C1 segment of cervical spinal cord (tissue), 14 donors: ENCODE measurements around the gene METRNL.
A peak's percentile ranks its signal among the peaks of the same experiment; 100 is the strongest.
"Not testable (repeated sequence)": the region's sequence is repeated elsewhere in the genome, so short reads cannot be mapped to it uniquely, and the experiment has no call there.

Experiments
- DNase-seq, 14 donors: peaks; one replicate each; lab custom pipeline; 2025; lab: John Stamatoyannopoulos, UW

METRNL gene

DNA sequence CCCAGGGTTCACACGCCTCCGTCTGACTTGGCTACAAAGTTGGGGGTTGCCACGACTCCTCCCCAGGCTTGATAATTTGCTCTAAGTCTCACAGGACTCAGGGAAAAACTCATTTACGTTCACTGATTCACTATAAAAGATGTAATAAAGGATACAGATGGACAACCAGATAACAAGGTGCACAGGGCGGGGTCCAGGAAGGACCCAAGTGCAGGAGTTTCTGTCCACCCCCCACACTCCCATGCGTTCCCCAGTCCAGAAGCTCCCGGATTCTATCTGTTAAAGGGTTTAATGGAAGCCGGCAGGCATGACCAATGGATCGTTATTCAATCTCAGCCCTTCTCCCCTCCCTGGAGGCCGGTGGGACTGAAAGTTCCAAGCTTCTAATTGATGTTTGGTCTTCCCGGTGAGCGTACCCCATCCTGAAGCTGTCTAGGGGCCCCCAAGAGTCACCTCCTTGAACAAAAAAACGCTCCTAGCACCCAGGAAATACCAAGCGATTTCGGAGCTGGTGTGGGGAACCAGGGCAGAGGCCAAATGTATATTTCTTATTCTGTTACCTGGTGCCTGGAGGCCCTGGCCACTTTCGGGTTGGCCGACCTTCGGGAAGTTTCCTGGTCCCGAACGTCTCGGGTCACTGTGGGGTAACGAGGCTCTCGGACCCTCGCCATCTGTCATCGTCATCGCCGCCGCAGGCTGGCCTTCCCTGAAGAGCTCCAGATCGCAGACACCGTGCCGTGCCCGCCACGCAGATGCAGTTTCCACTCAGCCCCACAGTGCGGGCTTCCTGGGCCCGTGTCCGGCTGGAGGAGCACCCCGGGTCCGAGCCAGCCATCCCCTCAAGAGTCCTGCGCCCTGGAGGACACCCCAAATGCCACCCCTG is 13.5 kb upstream of the METRNL start:
- no peak for DNase-seq

DNA sequence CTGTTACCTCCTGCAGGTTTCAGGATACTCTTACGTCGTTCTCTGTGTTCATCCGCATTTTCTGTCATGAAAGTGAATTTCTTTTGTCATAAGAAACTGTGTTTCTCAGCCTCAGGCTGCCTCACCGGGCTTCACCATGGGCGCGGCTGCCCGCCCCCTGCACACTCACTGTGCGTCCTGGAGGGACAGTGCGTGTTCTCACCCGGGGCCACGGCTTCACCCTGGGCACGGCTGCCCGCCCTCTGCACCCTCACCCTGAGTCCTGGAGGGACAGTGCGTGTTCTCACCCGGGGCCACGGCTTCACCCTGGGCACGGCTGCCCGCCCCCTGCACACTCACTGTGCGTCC is 12.9 kb upstream of the METRNL start:
- not testable (repeated sequence) for DNase-seq

DNA sequence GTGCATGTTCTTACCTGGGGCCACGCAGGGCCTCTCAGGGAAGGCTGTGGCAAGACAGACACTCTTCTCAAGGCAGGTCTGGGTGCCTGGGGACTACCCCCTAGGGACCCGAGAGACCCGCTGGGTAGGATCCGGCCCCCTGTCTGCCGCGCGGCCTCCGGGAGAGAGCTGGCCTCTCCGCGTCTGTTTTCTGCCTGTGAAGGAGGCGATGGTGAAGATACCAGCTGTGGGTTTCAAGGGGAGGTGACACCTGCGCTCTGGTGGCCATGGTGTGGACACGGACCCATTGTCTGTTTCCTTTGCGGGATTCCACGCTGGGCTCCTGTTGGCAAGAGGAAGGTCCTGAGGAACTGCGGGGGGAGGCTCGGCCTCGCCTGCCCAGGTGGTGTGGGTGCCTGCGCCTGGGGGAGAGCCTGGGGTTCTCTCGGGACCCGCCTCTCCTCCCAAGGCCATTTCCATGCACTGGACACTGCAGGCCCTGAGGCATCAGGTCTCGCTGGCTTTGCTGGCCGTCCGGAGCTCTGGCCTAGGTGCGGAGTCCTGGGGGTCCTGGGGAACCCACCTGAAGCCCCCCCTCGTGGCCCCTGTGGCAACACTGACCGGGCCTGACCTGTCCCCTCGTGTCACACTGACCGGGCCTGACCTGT is 12.2 kb upstream of the METRNL start:
- no peak for DNase-seq

DNA sequence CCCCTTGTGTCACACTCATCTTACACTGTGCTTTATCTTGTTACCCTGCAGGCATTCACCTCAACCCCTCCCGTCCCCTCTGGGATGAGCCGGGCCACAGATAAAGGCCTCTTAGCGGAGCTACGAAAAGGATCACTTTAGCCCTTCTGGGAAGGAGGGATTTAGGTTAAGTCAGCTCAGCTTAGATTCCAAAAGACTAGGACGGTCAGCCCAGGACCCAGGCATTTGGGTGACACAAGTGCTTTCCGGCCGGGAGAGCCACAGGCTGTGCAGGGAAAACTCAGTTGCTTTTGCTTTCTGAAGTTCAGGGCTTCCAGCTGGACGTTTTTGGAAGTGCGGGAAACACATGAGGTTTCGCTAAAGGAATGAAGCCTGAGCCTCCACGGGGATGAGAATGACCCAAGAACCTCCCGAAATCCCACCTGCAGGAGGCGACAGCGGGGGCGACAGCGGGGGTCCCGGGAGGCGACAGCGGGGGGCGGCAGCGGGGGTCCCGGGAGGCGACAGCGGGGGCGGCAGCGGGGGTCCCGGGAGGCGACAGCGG is 11.6 kb upstream of the METRNL start:
- DNase-seq: no peak

DNA sequence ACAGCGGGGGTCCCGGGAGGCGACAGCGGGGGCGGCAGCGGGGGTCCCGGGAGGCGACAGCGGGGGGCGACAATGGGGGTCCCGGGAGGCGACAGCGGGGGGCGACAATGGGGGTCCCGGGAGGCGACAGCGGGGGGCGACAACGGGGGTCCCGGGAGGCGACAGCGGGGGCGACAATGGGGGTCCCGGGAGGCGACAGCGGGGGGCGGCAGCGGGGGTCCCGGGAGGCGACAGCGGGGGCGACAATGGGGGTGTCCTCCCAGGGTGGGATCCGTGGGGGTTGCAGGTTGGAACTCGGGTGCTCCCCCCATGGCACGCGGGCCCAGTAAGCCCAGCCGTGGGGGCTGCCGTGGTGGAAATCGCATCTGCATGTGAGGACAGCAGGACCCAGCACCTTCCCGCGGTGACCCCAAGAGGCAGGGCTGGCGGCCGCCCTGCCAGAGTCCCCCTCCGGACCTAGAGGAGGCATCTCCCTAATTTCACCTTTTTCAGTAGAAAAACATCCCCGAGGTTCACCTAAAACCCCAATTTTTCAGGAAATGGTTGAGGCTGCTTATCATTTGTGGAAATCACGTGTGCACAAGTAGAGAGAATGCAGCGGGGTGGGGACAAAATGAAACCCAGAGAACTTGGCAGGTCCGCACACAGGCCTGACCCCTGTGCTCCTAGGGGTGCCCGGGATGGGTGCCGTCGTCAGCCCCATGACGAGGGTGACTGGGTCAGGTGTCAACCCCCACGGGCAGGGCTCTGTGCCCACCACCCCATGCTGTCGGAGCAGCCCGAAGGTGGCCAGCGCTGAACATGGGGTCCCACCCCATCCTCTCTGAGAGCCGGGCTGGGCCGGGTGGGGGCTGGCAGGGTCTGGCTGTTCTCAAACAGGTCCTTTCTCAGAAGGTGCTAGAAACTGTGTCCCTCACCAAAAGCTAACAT is 10.5 kb upstream of the METRNL start:
- no peak for DNase-seq

DNA sequence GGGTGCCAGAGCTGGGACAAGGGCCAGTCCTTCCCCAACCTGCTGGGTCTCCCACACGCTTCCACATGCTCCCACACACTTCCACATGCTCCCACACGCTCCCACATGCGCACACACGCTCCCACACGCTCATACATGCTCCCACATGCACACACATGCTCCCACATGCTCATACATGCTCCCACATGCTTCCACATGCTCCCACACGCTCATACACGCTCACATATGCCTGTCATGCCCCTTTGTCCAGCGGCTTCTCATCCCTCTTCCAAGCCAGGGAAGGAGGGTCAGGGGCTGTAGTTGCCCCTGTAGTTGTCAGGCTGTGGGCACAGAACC is 9.9 kb upstream of the METRNL start:
- DNase-seq: no peak

DNA sequence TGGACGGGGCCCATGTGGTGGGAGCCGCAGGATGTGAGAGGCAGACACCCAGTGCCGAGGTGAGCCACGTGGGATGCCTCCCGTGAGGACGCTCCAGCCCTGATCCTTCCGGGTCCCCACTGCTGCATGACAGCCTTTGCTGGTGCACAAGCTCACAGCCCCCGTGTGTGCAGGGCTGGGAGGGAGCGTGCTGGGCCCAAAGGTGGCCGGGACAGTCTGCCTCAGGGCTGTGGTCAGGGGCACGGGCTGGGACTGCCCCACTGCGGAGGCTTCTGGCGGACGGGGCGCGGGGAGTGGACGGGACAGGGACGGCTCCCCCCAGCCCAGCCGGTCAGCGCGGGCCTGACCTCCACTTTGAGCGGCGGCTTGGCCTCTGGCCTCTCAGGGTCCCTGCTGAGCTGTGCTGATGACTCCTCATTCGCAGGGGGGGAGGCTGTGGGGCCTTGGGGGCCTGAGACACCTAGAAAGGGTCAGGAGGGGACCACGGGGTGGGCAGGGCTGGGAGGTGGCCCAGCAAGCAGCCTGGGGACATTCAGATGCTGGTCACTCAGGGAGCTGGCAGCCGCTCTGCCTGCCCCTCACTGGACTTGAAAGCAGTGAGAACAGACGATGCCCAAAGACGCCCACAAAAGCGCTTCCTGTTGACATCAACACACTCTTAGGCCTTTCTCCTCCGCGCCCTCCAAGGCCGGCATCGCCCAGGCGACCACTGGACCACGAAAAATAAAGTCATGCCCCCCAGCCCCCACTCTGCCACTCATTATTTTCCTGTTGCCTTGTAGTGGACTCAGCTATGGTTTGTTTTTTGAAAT is 9.3 kb upstream of the METRNL start:
- DNase-seq: peak in 2 of 14 donors; percentile 11 to 12

DNA sequence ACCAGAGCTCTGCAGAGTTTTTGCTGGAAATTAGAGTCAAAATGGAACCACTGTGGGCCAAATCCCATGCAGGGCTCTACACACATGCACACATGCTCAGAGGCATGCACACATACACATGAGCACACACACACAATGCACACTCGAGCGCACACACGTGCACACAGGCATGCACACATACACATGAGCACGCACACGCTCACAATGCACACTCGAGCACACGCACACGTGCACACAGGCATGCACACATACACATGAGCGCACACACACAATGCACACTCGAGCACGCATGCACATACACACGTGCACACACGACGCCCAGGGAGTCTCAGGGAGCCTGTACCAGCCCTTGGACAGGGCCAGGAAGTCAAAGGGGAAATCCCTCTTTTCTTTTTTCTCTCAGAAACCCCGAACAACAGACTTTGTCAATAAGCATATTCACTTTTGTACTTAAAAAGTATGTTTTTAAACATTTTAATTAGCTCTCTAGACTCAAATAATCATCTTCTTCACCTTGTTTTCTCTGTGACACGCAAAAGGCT is 8.5 kb upstream of the METRNL start:
- DNase-seq: no peak

DNA sequence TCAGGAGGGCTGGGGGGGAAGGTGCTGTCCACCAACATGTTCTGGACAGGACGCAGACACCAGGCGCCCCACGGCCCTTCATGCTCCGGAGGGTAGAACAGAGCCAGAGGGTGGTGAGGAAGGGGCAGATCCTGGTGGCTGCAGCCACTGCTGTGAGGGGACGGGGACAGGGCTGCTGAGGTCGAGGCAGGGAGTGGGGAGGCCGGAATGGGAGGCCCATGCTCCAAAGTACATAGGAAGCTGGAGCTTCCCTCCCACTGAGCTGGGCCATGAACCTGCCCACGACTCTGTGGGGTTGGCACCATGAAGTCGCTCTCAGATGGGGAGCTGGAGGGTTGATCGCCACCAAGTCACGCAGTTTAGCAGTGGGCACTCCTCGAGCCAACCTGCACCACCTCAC is 8.0 kb upstream of the METRNL start:
- no peak for DNase-seq

DNA sequence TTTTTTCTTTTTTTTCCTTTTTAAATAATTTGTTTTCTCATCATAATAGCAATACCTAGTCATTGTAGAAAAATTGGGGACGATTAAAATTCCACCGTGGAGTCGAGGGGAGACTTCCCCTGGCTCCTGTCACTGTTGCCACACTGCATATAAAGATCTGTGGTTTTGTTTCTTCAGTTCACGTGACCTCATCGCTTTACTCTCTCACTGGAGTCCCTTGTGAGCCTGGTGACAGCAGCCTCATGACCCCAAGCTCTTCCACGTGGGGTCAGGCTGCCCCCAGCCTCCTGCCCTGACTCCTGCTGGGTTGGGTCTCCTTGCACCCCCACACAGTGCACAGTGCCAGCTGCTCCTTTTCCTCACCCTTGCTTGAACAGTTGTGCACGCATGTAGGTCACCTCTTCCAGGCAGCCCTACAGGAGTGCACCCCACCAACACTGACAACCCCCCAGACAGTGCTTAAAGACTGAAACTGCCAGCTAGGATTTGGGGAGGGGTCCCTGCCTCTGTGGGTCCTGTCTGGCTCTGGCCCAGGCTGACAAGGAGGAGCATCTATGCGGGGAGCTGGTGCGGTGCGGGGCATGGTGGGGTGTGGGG is 7.3 kb upstream of the METRNL start:
- no peak for DNase-seq

DNA sequence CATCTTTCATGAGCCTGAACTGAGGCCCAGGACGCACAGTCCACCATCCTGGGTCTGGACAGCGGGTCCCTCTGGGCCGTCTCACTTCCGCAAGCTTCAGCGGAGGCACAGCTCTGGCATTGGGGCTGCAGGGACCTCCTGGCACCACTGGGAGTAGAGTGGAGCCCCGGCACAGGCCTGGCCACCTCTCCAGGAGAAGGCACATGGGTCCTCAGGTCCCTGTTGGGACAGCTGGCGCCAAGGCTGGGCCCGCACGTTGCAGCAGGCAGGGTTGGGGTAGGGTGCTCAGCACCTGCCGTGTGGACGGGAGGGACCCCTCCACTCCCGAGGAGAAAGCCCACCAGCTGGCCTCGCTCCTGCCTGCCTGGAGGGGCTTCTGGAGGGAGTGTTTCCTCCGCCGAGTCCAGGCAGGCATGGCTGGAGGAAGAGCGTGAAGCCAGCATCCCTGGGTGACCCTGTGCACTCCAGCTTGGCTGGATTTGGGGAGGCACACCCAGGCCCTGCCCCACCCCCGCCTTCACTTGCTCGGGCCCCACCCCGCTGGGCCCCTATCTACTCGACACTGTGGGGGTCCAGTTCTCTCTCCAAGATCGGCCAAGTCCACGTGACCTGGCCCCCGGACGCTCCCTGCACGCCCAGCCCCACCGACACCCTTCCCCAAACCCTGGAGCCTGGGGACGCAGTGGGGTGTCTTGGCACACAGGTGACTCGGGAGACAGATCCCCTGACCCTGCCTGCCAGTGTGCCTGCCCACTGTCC is 6.6 kb upstream of the METRNL start:
- DNase-seq: no peak

DNA sequence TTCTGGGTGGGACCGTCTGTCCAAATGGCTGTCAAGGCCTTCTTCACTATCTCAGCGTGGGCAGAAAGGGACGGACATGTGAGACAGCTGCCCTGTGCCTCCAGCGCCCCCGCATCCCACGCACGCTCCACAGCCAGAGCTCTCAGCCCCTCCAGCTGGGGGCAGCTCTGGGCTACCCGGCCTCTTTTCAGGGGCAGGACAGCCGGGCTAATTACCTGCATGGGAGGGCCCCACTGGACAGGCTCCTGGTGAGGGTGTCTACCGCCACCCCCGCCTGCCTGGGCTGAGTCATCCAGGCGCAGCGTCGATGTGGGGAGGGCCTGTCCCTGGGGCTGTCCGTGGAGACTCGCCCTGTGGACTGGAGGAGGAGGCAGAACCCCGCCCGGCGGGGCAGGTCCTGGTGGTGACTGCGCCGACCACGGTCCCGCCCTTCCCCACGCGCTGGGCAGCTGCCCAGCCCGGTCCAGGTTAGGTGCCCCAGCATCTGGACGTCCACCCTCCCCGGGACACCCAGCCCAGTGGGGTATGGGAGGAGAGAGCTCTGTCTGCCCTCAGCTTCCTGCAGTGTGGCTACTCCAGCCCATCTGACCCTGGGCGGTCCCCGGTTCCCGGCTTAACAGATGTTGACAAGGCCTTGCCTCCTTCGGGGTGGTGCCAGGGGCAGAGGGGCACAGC is 5.9 kb upstream of the METRNL start:
- DNase-seq: no peak

DNA sequence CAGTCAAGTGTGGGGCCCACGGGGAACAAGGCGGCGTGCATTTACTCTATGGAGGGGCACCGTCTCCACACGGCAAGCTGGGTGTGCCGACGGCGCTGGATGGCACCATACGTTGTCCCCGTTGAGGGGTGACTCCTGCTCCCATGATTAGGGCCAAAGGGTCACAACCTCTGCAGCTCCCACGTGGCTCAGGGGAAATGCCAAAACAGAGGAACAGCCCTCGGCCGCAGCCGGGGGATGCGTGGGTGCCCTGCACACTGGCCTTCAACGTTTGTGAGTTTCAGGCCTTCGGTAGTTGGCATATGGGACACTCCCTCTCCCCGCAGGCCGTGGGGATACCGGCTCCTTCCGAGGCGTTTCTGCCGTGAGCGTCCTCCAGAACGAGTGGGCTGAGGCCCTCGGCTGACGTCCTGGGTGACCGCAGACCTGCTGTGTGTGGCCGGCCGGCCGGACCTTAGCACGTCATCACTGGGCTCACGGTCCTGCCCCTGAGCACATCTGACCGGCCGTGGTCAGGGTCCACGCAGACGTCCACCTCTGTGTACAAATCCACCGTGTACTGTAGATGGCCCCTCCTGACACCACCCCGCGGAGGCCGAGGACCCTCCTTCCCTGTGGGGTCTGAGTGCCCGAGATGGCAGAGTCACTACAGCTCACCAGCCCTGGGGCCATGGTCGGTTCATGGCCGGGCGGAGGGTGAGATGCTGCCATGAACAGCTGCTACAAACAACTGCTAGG is 4.8 kb upstream of the METRNL start:
- no peak for DNase-seq

DNA sequence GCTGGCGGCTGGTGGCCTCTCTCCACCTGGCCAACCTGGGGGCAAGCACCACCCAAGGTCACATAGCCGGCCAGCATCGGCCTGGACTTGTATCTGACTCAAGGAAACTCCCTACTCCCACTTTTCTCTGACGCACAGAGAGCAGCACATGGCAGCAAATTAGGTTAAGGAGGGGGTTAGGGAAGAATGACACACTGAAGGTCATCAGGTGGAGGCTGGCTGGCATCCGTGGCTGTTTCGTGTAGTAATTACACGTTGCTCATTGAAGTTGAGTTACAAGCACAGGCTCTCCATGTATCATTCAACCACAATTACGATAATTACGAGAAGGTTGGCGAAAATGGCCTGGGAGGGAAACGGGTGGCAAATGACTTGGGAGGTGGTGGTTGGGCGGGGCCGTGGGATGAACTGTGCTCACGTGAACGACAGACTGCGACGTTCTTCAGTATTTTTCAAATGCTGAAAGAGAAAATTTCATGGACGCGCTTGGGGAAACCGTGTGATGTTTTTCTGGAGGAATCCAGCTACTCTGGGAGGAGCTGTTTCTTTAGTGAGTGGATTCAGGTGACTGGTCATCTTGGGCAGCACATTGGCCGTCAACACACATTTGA is 4.0 kb upstream of the METRNL start:
- DNase-seq: no peak

DNA sequence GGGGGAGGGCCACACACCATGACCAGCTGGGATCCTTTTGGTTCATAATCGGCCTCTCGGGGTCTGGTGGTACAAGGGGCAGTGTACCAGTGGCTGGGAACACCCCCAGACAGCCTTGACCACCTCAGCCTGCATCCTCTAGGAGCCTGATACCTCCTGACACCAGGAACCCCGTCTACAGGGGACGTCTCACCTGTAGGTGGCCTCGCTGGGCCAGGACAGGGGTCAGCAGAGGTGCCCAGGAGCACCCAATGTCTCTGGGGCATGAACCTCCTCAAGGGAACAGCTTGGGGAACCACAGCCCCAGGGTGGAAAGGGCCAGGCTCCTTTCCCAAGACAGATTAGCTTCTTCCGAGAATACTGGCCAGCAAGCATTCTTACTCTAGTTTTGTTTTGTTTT is 2.5 kb upstream of the METRNL start:
- no peak for DNase-seq

DNA sequence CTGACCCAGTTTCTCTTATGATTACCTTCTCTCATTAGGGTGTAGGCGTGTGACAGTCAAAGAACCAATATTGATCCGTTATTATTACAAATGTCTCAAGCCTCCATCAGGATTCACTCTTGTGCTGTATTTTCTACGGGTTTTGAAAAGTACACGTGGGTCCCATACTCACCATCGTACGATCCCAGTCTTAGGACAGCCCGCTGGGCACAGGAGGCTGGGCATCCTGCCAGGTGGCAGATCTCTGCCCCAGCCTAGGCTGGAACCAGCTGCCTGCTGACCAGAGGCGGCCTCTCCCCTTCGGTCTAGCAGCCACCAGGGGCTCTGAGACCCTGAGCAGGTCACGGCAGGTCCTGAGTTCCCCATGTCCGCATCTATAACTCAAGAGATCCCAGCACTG is 2.0 kb upstream of the METRNL start:
- DNase-seq: no peak

DNA sequence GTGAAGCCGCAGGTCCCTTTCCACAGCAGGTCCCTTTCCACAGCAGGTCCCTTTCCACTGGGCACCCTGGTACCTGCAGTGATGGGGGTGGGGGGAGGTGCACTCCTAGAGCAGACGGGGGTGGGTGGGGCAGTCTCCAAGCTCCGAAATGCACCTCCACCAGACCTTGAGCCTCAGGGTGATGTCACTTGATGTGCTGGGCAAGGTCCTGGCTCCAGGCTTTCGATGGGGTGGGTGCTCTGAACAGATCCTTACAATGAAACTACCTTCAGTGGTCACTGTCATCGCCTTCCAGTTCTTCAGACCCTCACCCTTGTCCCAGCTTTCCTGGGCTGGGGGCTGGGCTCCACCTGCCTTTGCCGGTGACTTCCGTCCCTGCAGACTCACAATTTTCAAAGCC is 1.5 kb upstream of the METRNL start:
- DNase-seq: no peak
